PFSK-1 (cell line): Measurements from ENCODE around the gene CAMKMT.

Source experiments
- FOXP2 ChIP-seq: optimal IDR thresholded peaks from 2 replicates; pipeline ENCODE3; 2011; ENCODE audit warnings: borderline replicate concordance, control low read depth, inconsistent platforms; ENCODE audit not compliant: insufficient read depth; ENCODE audit errors: extremely low read length, extremely low read depth
- POLR2AphosphoS5 ChIP-seq: IDR thresholded peaks from 2 replicates; pipeline ENCODE4 v1.6.1; 2012; ENCODE audit warnings: low read depth, mild to moderate bottlenecking, control low read depth, low read length, moderate library complexity
- SIN3A ChIP-seq: IDR thresholded peaks from 2 replicates; pipeline ENCODE4 v1.6.1; 2012; ENCODE audit warnings: mild to moderate bottlenecking, low read length, moderate library complexity, borderline replicate concordance; ENCODE audit not compliant: insufficient read depth
- TAF1 ChIP-seq: IDR thresholded peaks from 2 replicates; pipeline ENCODE4 v1.6.1; 2012; ENCODE audit warnings: low read length, control low read depth, borderline replicate concordance; ENCODE audit not compliant: insufficient read depth
- TF ChIP-seq, protein P1 (sequence below), 2 experiments: IDR thresholded peaks; 2 replicates each; pipeline versions ENCODE4 v1.6.1 to v1.8.0; 2011 to 2012; ENCODE audit warnings: low read depth in 2 of 2, low read length in 2 of 2, control low read depth in 1 of 2, inconsistent platforms in 1 of 2, mild to moderate bottlenecking in 1 of 2, moderate library complexity in 1 of 2; ENCODE audit not compliant: insufficient read depth in 1 of 2

CAMKMT gene

GRCh38 chr2:44778671-44779476 lies 417.1 kb downstream of the CAMKMT start:
- TF ChIP-seq FOXP2 (no peak), POLR2AphosphoS5 (no peak), SIN3A (no peak), TAF1 (no peak)
- TF ChIP-seq, protein P1, sequence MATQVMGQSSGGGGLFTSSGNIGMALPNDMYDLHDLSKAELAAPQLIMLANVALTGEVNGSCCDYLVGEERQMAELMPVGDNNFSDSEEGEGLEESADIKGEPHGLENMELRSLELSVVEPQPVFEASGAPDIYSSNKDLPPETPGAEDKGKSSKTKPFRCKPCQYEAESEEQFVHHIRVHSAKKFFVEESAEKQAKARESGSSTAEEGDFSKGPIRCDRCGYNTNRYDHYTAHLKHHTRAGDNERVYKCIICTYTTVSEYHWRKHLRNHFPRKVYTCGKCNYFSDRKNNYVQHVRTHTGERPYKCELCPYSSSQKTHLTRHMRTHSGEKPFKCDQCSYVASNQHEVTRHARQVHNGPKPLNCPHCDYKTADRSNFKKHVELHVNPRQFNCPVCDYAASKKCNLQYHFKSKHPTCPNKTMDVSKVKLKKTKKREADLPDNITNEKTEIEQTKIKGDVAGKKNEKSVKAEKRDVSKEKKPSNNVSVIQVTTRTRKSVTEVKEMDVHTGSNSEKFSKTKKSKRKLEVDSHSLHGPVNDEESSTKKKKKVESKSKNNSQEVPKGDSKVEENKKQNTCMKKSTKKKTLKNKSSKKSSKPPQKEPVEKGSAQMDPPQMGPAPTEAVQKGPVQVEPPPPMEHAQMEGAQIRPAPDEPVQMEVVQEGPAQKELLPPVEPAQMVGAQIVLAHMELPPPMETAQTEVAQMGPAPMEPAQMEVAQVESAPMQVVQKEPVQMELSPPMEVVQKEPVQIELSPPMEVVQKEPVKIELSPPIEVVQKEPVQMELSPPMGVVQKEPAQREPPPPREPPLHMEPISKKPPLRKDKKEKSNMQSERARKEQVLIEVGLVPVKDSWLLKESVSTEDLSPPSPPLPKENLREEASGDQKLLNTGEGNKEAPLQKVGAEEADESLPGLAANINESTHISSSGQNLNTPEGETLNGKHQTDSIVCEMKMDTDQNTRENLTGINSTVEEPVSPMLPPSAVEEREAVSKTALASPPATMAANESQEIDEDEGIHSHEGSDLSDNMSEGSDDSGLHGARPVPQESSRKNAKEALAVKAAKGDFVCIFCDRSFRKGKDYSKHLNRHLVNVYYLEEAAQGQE (IDR thresholded peaks at IDR 0.05; ENCODE audit: insufficient read depth in 1 of 2, low read depth in 2 of 2, low read length in 2 of 2) = no peak

GRCh38 chr2:44779793-44780192 lies 418.0 kb downstream of the CAMKMT start:
- no peak for TF ChIP-seq POLR2AphosphoS5
- TF ChIP-seq, protein P1 (IDR thresholded peaks at IDR 0.05; ENCODE audit: insufficient read depth in 1 of 2, low read depth in 2 of 2, low read length in 2 of 2) = no peak

GRCh38 chr2:44780406-44780805 lies 418.7 kb downstream of the CAMKMT start:
- TF ChIP-seq POLR2AphosphoS5 (no peak), SIN3A (no peak), TAF1 (no peak), FOXP2 (no peak)
- TF ChIP-seq, protein P1 (IDR thresholded peaks at IDR 0.05; ENCODE audit: insufficient read depth in 1 of 2, low read depth in 2 of 2, low read length in 2 of 2) = no peak

DNA sequence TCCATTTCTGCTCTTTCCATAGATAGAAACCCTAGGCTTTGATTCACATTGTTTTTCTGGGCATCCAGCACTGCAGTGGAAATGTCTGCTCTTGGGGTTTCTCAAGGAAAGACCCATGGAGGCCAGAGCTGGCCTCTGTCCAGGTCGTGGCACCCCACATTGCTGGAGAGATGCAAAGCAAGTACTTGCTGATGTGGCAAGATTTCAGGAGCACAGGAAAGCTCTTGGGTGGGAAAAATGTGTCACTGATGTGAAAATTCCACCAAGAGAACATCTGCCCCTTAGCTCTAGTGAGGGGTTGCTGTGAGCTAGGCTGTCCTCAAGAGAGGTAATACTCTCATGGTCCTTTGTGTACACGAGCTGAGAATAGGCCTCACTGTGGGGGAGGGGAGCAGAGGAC lies 423.7 kb downstream of the CAMKMT start:
- TF ChIP-seq, protein P1 (IDR thresholded peaks at IDR 0.05; ENCODE audit: insufficient read depth in 1 of 2, low read depth in 2 of 2, low read length in 2 of 2) = no peak
- TF ChIP-seq FOXP2 = no peak
- no peak for TF ChIP-seq POLR2AphosphoS5
- no peak for TF ChIP-seq TAF1
- TF ChIP-seq SIN3A = no peak
